Left ventricle myocardium inferior (tissue), 1 donor: Measurements from ENCODE around the gene SLPI. TPM values are rescaled to one million over a fixed set of nuclear protein-coding genes. Genes with fewer than 3 reads are reported as not detected.

Experiments
- DNase-seq: peaks from one replicate; pipeline ENCODE4 v3.0.0-alpha.2; 2020
- H3K27ac ChIP-seq: fragments of 200-600 bp; replicated peaks from 2 replicates; pipeline ENCODE4 v1.8.0; 2021
- H3K27me3 ChIP-seq: fragments of 200-600 bp; 2 replicates; pipeline ENCODE4 v1.8.0; 2021; ENCODE audit warnings: low read depth
- H3K36me3 ChIP-seq: fragments of 200-600 bp; 2 replicates; pipeline ENCODE4 v1.8.0; 2021
- H3K4me1 ChIP-seq: fragments of 200-600 bp; 2 replicates; pipeline ENCODE4 v1.8.0; 2021
- H3K4me3 ChIP-seq: fragments of 200-600 bp; 2 replicates; pipeline ENCODE4 v1.8.0; 2021; ENCODE audit warnings: mild to moderate bottlenecking, moderate library complexity
- H3K9me3 ChIP-seq: fragments of 200-600 bp; replicated peaks from 2 replicates; pipeline ENCODE4 v1.8.0; 2021
- intact Hi-C: fragments of 100-400 bp; cut with micrococcal nuclease; formaldehyde crosslinking; loops from one replicate; pipeline ENCODE4 v1.11.0; 2022
- total RNA-seq: library from RNA; stranded (reverse); fragmentation: NEBNext Ultra II Directional; extraction: Animal tissue kit (Norgen Biotek cat#: 25700); gene quantifications from one replicate; pipeline ENCODE4 v1.2.1, GENCODE V29; 2021
- TF ChIP-seq, protein P1 (sequence below): fragments of 200-600 bp; IDR thresholded peaks from 2 replicates; pipeline ENCODE4 v1.8.0; 2021; ENCODE audit warnings: antibody characterized with exemption, mild to moderate bottlenecking, borderline replicate concordance
- donor health status: DM: no; HTN: yes; CAD: no; lungs with severe emphysema.

The SLPI gene
- total RNA-seq, 1 donor from 2014 or later: 1.8 TPM

DNA sequence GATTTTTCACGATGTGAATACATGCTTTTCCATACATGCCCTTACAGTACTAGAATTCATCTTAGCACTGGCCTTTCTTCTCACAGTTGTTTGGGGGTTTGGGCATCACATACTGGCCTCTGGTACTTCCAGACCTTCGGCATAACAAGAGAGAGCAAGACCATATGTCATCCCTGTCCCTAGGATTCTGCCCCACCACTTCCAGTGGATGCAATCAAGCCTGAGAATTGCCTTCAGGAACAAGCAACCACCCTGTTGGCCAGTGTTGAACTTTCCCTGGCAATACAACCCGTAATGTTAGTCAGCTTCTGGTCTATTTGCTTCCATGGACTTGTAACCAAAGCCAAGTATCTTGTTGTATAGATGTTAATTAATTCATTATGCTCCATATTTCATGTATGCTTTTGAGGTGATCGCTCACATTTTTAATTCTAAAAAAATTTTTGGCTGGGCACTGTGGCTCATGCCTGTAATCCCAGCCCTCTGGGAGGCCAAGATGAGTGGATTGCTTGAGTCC is 15.4 kb upstream of the SLPI start:
- H3K4me3 ChIP-seq: no peak overlapping the region
- H3K9me3 ChIP-seq: no peaks in the 10 kb centered on the region
- no peak for DNase-seq
- H3K36me3 ChIP-seq: no peaks in the 10 kb centered on the region
- TF ChIP-seq, protein P1, sequence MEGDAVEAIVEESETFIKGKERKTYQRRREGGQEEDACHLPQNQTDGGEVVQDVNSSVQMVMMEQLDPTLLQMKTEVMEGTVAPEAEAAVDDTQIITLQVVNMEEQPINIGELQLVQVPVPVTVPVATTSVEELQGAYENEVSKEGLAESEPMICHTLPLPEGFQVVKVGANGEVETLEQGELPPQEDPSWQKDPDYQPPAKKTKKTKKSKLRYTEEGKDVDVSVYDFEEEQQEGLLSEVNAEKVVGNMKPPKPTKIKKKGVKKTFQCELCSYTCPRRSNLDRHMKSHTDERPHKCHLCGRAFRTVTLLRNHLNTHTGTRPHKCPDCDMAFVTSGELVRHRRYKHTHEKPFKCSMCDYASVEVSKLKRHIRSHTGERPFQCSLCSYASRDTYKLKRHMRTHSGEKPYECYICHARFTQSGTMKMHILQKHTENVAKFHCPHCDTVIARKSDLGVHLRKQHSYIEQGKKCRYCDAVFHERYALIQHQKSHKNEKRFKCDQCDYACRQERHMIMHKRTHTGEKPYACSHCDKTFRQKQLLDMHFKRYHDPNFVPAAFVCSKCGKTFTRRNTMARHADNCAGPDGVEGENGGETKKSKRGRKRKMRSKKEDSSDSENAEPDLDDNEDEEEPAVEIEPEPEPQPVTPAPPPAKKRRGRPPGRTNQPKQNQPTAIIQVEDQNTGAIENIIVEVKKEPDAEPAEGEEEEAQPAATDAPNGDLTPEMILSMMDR: no peak
- H3K27me3 ChIP-seq: peaks cover 55% of the 10 kb centered on the region
- no peaks in the 10 kb centered on the region for H3K4me1 ChIP-seq
- H3K27ac ChIP-seq: no peak overlapping the region
- intact Hi-C loops: no loop called here

DNA sequence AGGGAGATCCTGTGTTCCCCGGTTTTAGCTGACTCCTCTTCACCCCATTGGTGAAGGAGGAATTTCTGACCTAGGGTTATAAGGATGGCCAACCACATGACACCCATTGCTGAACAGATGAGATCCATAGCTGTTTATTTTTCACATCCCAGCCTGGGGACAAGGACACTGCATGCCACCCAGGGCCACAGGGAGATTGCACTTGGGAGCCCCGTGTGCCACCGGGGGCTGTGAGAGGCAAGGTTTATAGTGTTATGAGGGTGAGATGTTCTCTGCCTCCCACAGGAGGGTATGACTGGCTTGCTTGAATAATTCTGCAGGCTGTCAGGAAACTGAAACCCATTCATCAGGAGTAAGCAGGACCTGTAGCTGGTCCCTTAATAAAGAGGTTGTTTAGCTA is 14.7 kb upstream of the SLPI start:
- H3K27me3 ChIP-seq: peaks cover 48% of the 10 kb centered on the region
- no peaks in the 10 kb centered on the region for H3K4me1 ChIP-seq
- TF ChIP-seq, protein P1: no peak
- no peak for DNase-seq
- intact Hi-C loops: no loop called here
- no peak overlapping the region for H3K4me3 ChIP-seq
- H3K36me3 ChIP-seq: no peaks in the 10 kb centered on the region
- no peaks in the 10 kb centered on the region for H3K9me3 ChIP-seq
- H3K27ac ChIP-seq: no peak overlapping the region

DNA sequence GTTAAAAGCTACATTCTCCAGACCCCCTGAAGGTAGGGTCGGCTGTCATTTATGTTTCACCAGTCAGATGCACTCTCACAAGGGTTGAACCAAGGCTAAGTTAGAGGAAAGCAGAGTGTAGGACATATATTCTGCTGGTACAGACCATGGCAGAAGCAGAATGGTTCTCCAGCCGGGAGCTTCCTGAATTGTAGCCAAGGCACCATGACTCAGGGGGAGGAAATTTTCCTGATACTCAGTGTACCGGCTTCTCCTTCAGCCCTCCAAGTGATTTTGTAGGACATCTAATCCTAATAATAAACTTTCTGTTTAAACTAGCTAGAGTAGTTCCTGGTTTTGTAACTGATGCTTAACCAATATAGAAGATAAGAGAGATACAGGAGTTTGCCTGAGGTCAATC is 14.2 kb upstream of the SLPI start:
- H3K36me3 ChIP-seq: no peaks in the 10 kb centered on the region
- intact Hi-C loops: no loop called here

DNA sequence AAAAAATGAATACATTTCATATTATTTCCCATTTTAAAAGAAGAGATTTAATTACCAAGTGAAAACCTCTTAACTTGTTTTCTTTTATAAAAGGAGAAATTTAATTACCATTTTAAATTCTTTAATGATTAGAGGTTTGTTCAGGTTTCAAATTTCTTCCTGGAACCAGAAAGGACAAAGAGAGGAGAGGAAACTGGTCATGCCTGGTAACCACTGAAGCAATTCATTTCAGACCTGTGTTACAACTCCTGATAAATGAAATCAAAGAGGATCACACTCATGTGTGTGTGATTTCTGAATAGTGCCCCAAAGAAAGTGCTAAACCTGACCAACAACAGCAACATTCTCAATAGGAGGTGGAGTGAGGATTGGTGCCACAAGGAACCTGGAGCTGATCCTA is 12.6 kb upstream of the SLPI start:
- intact Hi-C loops: no loop called here
- Histone ChIP-seq H3K36me3 (no peaks in the 10 kb centered on the region), H3K27me3 (peaks cover 49% of the 10 kb centered on the region), H3K4me1 (no peaks in the 10 kb centered on the region), H3K9me3 (no peaks in the 10 kb centered on the region), H3K4me3 (no peak overlapping the region), H3K27ac (no peak overlapping the region)
- TF ChIP-seq, protein P1: no peak
- no peak for DNase-seq

More for the DNA sequence above, 14.2 kb upstream of the SLPI start:
- Histone ChIP-seq H3K9me3 (no peaks in the 10 kb centered on the region), H3K4me3 (no peak overlapping the region), H3K27ac (no peak overlapping the region), H3K27me3 (peaks cover 48% of the 10 kb centered on the region), H3K4me1 (no peaks in the 10 kb centered on the region)
- no peak for DNase-seq
- TF ChIP-seq, protein P1: no peak

DNA sequence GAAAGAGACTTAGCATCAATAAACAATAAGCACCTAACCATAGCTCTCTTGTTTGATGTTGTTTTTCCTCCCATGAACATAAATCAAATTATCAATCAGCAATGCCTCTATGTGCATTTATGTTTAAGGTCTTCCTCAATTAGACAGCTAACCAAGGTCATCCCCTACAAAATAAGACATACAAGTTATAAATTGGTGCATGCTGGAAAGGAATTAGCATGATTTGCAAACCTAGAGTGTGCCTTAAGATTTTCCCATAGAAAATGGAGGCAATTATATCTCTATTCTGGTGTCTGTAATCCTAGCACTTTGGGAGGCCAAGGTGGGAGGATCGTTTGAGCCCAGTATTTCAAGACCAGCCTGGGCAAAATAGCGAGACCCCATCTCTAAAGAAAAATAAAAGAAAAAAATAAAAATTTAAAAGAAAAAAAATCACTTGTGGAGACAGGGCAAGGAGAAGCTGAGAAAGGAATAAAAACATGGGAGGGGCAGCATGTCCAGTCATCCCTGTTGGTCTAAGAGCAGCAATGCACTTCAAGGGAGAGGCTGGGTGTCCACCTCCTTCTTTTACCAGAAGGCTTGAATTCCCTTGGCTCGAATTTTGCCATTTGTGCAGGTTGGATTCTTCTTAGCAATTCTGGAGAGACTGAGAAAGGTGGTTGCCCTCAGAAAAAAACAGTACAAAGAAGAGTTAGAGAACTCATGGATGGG is 9.3 kb upstream of the SLPI start:
- intact Hi-C loops: no loop called here
- H3K27ac ChIP-seq: no peak overlapping the region
- no peaks in the 10 kb centered on the region for H3K9me3 ChIP-seq
- TF ChIP-seq, protein P1: no peak
- no peak for DNase-seq
- H3K4me1 ChIP-seq: no peaks in the 10 kb centered on the region
- no peak overlapping the region for H3K4me3 ChIP-seq
- no peaks in the 10 kb centered on the region for H3K36me3 ChIP-seq
- peaks cover 59% of the 10 kb centered on the region for H3K27me3 ChIP-seq
